Mesenchymal stem cell (in vitro differentiated cells and primary cell): Measurements from ENCODE around the gene DTWD2.

ENCODE experiments used
- DNase-seq: peaks from one replicate; pipeline ENCODE4 v3.0.0-alpha.2; 2013
- H2AFZ ChIP-seq: one replicate; pipeline ENCODE4 v1.6.1; 2013; ENCODE audit warnings: low read depth, mild to moderate bottlenecking, control low read depth, inconsistent platforms, low read length, moderate library complexity
- H2AK5ac ChIP-seq: 2 replicates; pipeline ENCODE4 v1.6.1; 2013; ENCODE audit warnings: low read length, moderate library complexity, mild to moderate bottlenecking, inconsistent platforms; ENCODE audit not compliant: severe bottlenecking
- H2BK120ac ChIP-seq: one replicate; pipeline ENCODE4 v1.6.1; 2013; ENCODE audit warnings: low read depth, mild to moderate bottlenecking, inconsistent platforms, low read length, moderate library complexity
- H2BK12ac ChIP-seq, 2 experiments: one replicate each; pipeline ENCODE4 v1.6.1; 2013; ENCODE audit warnings: inconsistent platforms in 2 of 2, low read length in 2 of 2, mild to moderate bottlenecking in 2 of 2, moderate library complexity in 2 of 2, control low read depth in 1 of 2
- H2BK15ac ChIP-seq: one replicate; pipeline ENCODE4 v1.6.1; 2013; ENCODE audit warnings: mild to moderate bottlenecking, low read depth, inconsistent platforms; ENCODE audit not compliant: poor library complexity, severe bottlenecking
- H2BK5ac ChIP-seq: 2 replicates; pipeline ENCODE4 v1.6.1; 2013; ENCODE audit warnings: low read depth, mild to moderate bottlenecking, low read length, control low read depth, inconsistent platforms; ENCODE audit not compliant: poor library complexity, severe bottlenecking
- H3K14ac ChIP-seq, 2 experiments: one replicate each; pipeline ENCODE4 v1.6.1; 2013; ENCODE audit warnings: inconsistent platforms in 2 of 2, low read length in 2 of 2, control low read depth in 1 of 2, mild to moderate bottlenecking in 1 of 2, moderate library complexity in 1 of 2
- H3K18ac ChIP-seq, 2 experiments: one replicate each; pipeline ENCODE4 v1.6.1; 2013; ENCODE audit warnings: inconsistent platforms in 2 of 2, low read length in 2 of 2, control low read depth in 1 of 2, low read depth in 1 of 2, mild to moderate bottlenecking in 1 of 2
- H3K23ac ChIP-seq, 2 experiments: one replicate each; pipeline ENCODE4 v1.6.1; 2013; ENCODE audit warnings: inconsistent platforms in 2 of 2, low read length in 2 of 2, mild to moderate bottlenecking in 2 of 2, moderate library complexity in 2 of 2, control low read depth in 1 of 2
- H3K27ac ChIP-seq: 2 replicates; pipeline ENCODE4 v1.5.1; 2013; ENCODE audit warnings: mild to moderate bottlenecking, moderate library complexity, low read length, control low read depth, inconsistent platforms; ENCODE audit not compliant: poor library complexity, severe bottlenecking
- H3K27me3 ChIP-seq, 2 experiments: 2 replicates each; pipeline versions ENCODE4 v1.6.1 to v1.7.0; 2013; ENCODE audit warnings: low read length in 2 of 2, mild to moderate bottlenecking in 2 of 2, moderate library complexity in 2 of 2, control low read depth in 1 of 2, inconsistent platforms in 1 of 2; ENCODE audit not compliant: control insufficient read depth in 1 of 2, insufficient read depth in 1 of 2
- H3K36me3 ChIP-seq, 2 experiments: 2 replicates each; pipeline versions ENCODE4 v1.6.1 to v1.7.0; 2013; ENCODE audit warnings: low read length in 2 of 2, control low read depth in 1 of 2, inconsistent platforms in 1 of 2, low read depth in 1 of 2, mild to moderate bottlenecking in 1 of 2; ENCODE audit not compliant: insufficient read depth in 2 of 2, control insufficient read depth in 1 of 2
- H3K4ac ChIP-seq, 2 experiments: one replicate each; pipeline ENCODE4 v1.6.1; 2013; ENCODE audit warnings: inconsistent platforms in 2 of 2, low read length in 2 of 2, mild to moderate bottlenecking in 2 of 2, moderate library complexity in 2 of 2, control low read depth in 1 of 2, low read depth in 1 of 2
- H3K4me1 ChIP-seq: 2 replicates; pipeline ENCODE4 v1.6.1; 2013; ENCODE audit warnings: low read depth, low read length, control low read depth; ENCODE audit not compliant: control insufficient read depth, insufficient read depth
- H3K4me2 ChIP-seq: 2 replicates; pipeline ENCODE4 v1.6.1; 2013; ENCODE audit warnings: low read length, mild to moderate bottlenecking, inconsistent platforms; ENCODE audit not compliant: poor library complexity, severe bottlenecking
- H3K4me3 ChIP-seq, 2 experiments: 2 replicates each; pipeline versions ENCODE4 v1.5.1 to v1.7.0; 2013; ENCODE audit warnings: low read length in 2 of 2, mild to moderate bottlenecking in 2 of 2, control low read depth in 1 of 2, low read depth in 1 of 2; ENCODE audit not compliant: insufficient read depth in 1 of 2
- H3K79me1 ChIP-seq: replicated peaks from 2 replicates; pipeline ENCODE4 v1.6.1; 2013; ENCODE audit warnings: mild to moderate bottlenecking, control low read depth, low read length, inconsistent platforms; ENCODE audit not compliant: poor library complexity, severe bottlenecking
- H3K9ac ChIP-seq: 2 replicates; pipeline ENCODE4 v1.7.0; 2013; ENCODE audit warnings: mild to moderate bottlenecking, low read length, moderate library complexity
- H3K9me3 ChIP-seq: 2 replicates; pipeline ENCODE4 v1.7.0; 2013; ENCODE audit warnings: mild to moderate bottlenecking, low read length; ENCODE audit not compliant: control insufficient read depth
- H4K8ac ChIP-seq: one replicate; pipeline ENCODE4 v1.6.1; 2013; ENCODE audit warnings: inconsistent platforms, mild to moderate bottlenecking, low read length, moderate library complexity
- H4K91ac ChIP-seq: one replicate; pipeline ENCODE4 v1.6.1; 2013; ENCODE audit warnings: mild to moderate bottlenecking, low read length, inconsistent platforms
- WGBS: methylation state at CpG from one replicate; pipeline ENCODE4 v1.1.7; 2013; ENCODE audit warnings: mixed read lengths; 5-methylcytosine and 5-hydroxymethylcytosine counted together

DTWD2 gene

GRCh38 chr5:118906947-118907346, 81.4 kb downstream of the DTWD2 start:
- Histone ChIP-seq H2BK15ac (no peak overlapping the region), H3K27ac (no peak overlapping the region), H3K4me1 (no peaks in the 10 kb centered on the region), H2AFZ (no peak overlapping the region), H2BK5ac (no peak overlapping the region), H3K9me3 (no peaks in the 10 kb centered on the region), H3K4ac (no peak overlapping the region), H3K4me2 (no peak overlapping the region), H4K8ac (no peak overlapping the region), H3K79me1 (peaks cover 5% of the 10 kb centered on the region), H3K27me3 (no peaks in the 10 kb centered on the region), H4K91ac (no peak overlapping the region), H2AK5ac (no peak overlapping the region), H2BK120ac (no peak overlapping the region), H3K18ac (no peak overlapping the region), H3K36me3 (no peaks in the 10 kb centered on the region), H3K23ac (no peak overlapping the region), H2BK12ac (no peak overlapping the region), H3K4me3 (no peak overlapping the region), H3K14ac (no peak overlapping the region), H3K9ac (no peak overlapping the region)
- no peak for DNase-seq

GRCh38 chr5:118905196-118905595, 83.2 kb downstream of the DTWD2 start:
- no peak for DNase-seq
- H4K91ac ChIP-seq = no peak overlapping the region
- no peak overlapping the region for H3K27ac ChIP-seq
- H3K36me3 ChIP-seq = no peaks in the 10 kb centered on the region
- no peak overlapping the region for H4K8ac ChIP-seq
- H3K9me3 ChIP-seq = no peaks in the 10 kb centered on the region
- H3K9ac ChIP-seq = no peak overlapping the region
- H2BK15ac ChIP-seq = no peak overlapping the region
- H3K4me3 ChIP-seq = no peak overlapping the region
- H3K14ac ChIP-seq = no peak overlapping the region
- H2BK120ac ChIP-seq = no peak overlapping the region
- no peak overlapping the region for H3K4me2 ChIP-seq
- H2BK5ac ChIP-seq = no peak overlapping the region
- H3K4me1 ChIP-seq = no peaks in the 10 kb centered on the region
- H3K79me1 ChIP-seq = peaks cover 5% of the 10 kb centered on the region
- H2BK12ac ChIP-seq = no peak overlapping the region
- H3K27me3 ChIP-seq = no peaks in the 10 kb centered on the region
- no peak overlapping the region for H3K18ac ChIP-seq
- no peak overlapping the region for H3K23ac ChIP-seq
- WGBS = no CpG with 5 or more reads among the region's 1 CpG
- H2AK5ac ChIP-seq = no peak overlapping the region
- H2AFZ ChIP-seq = no peak overlapping the region
- no peak overlapping the region for H3K4ac ChIP-seq

GRCh38 chr5:118902656-118903438, 85.5 kb downstream of the DTWD2 start:
- no peaks in the 10 kb centered on the region for H3K36me3 ChIP-seq
- H3K14ac ChIP-seq = no peak overlapping the region
- no peak overlapping the region for H2BK5ac ChIP-seq
- H2BK12ac ChIP-seq = no peak overlapping the region
- H3K9me3 ChIP-seq = no peaks in the 10 kb centered on the region
- H3K4me2 ChIP-seq = no peak overlapping the region
- H3K4me3 ChIP-seq = no peak overlapping the region
- H2BK15ac ChIP-seq = no peak overlapping the region
- no peak overlapping the region for H3K4ac ChIP-seq
- H3K9ac ChIP-seq = no peak overlapping the region
- H3K18ac ChIP-seq = no peak overlapping the region
- no peaks in the 10 kb centered on the region for H3K79me1 ChIP-seq
- no peak overlapping the region for H4K8ac ChIP-seq
- H3K23ac ChIP-seq = no peak overlapping the region
- H2BK120ac ChIP-seq = no peak overlapping the region
- no peak overlapping the region for H4K91ac ChIP-seq
- no peak overlapping the region for H3K27ac ChIP-seq
- no peak overlapping the region for H2AK5ac ChIP-seq
- no peaks in the 10 kb centered on the region for H3K4me1 ChIP-seq
- no peak overlapping the region for H2AFZ ChIP-seq
- H3K27me3 ChIP-seq = no peaks in the 10 kb centered on the region
- no peak for DNase-seq

DNA sequence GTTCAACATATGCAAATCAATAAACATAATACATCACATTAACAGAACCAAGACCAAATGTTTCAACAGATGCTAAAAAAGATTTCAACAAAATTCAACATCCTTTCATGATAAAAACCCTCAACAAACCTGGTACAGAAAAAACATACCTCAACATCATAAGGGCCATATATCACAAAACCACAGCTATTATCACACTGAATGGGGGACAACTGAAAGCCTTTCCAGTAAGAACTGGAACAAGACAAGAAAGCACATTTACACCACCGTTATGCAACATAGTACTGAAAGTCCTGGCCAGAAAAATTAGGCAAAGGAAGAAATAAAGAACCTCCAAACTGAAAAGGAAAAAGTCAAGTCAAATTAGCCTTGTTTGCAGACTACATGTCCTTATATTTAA, 93.6 kb downstream of the DTWD2 start:
- Histone ChIP-seq H3K36me3 (no peaks in the 10 kb centered on the region), H2BK5ac (no peak overlapping the region), H2BK15ac (no peak overlapping the region), H3K4ac (no peak overlapping the region), H3K9me3 (no peaks in the 10 kb centered on the region), H3K79me1 (peaks cover 3% of the 10 kb centered on the region), H2BK12ac (no peak overlapping the region), H3K9ac (no peak overlapping the region), H2AK5ac (no peak overlapping the region), H2BK120ac (no peak overlapping the region), H3K4me1 (no peaks in the 10 kb centered on the region), H3K14ac (no peak overlapping the region), H3K27ac (no peak overlapping the region), H3K27me3 (no peaks in the 10 kb centered on the region), H4K91ac (no peak overlapping the region), H3K4me2 (no peak overlapping the region), H3K4me3 (no peak overlapping the region), H4K8ac (no peak overlapping the region), H3K23ac (no peak overlapping the region), H2AFZ (no peak overlapping the region), H3K18ac (no peak overlapping the region)
- WGBS = 88% methylated on average over 1 of the region's 1 CpG
- DNase-seq = no peak
